Stomach smooth muscle (tissue), 2 donors: ENCODE data around the gene FNDC3B.
"Not testable (repeated sequence)": the region's sequence is repeated elsewhere in the genome, so short reads cannot be mapped to it uniquely, and the experiment has no call there.

Experiments
- H3K27ac ChIP-seq: one replicate; pipeline ENCODE4 v1.7.0; 2013; ENCODE audit warnings: mild to moderate bottlenecking, low read length, inconsistent platforms
- H3K27me3 ChIP-seq, 2 donors: one replicate each; pipeline ENCODE4 v1.7.0; 2013; ENCODE audit warnings: low read length in 2 of 2; ENCODE audit not compliant: insufficient read depth in 2 of 2, control insufficient read depth in 1 of 2
- H3K36me3 ChIP-seq, 2 donors: one replicate each; pipeline ENCODE4 v1.7.0; 2013; ENCODE audit warnings: low read length in 2 of 2; ENCODE audit not compliant: control insufficient read depth in 2 of 2, insufficient read depth in 2 of 2
- H3K4me1 ChIP-seq: one replicate; pipeline ENCODE4 v1.7.0; 2013; ENCODE audit warnings: low read length; ENCODE audit not compliant: control insufficient read depth, insufficient read depth
- H3K4me3 ChIP-seq, 2 donors: one replicate each; pipeline ENCODE4 v1.7.0; 2013; ENCODE audit warnings: low read length in 2 of 2
- H3K9ac ChIP-seq, 2 donors: one replicate each; pipeline ENCODE4 v1.7.0; 2013; ENCODE audit warnings: low read length in 2 of 2, mild to moderate bottlenecking in 1 of 2
- H3K9me3 ChIP-seq, 2 donors: one replicate each; pipeline ENCODE4 v1.7.0; 2013; ENCODE audit warnings: low read length in 2 of 2; ENCODE audit not compliant: control insufficient read depth in 2 of 2
- donor health status: healthy.
- donor health status: Pancreatic carcinoma.

Gene FNDC3B

GRCh38 chr3:172232579-172233212 is 193.3 kb downstream of the FNDC3B start:
- Histone ChIP-seq H3K9me3 (no peaks in the 10 kb centered on the region), H3K27me3 (no peaks in the 10 kb centered on the region), H3K4me1 (no peaks in the 10 kb centered on the region), H3K27ac (no peak overlapping the region), H3K4me3 (no peak overlapping the region), H3K36me3 (no peaks in the 10 kb centered on the region), H3K9ac (no peak overlapping the region)

GRCh38 chr3:172233474-172234277 is 194.3 kb downstream of the FNDC3B start:
- Histone ChIP-seq H3K4me3 (no peak overlapping the region), H3K36me3 (no peaks in the 10 kb centered on the region), H3K9me3 (no peaks in the 10 kb centered on the region), H3K4me1 (no peaks in the 10 kb centered on the region), H3K27me3 (no peaks in the 10 kb centered on the region), H3K9ac (no peak overlapping the region), H3K27ac (no peak overlapping the region)

GRCh38 chr3:172235698-172236097 is 196.3 kb downstream of the FNDC3B start:
- H3K36me3 ChIP-seq, result no peaks in the 10 kb centered on the region
- H3K9me3 ChIP-seq, result no peaks in the 10 kb centered on the region
- no peaks in the 10 kb centered on the region for H3K27me3 ChIP-seq
- H3K27ac ChIP-seq, result no peak overlapping the region
- H3K9ac ChIP-seq, result no peak overlapping the region
- no peak overlapping the region for H3K4me3 ChIP-seq
- H3K4me1 ChIP-seq, result no peaks in the 10 kb centered on the region

DNA sequence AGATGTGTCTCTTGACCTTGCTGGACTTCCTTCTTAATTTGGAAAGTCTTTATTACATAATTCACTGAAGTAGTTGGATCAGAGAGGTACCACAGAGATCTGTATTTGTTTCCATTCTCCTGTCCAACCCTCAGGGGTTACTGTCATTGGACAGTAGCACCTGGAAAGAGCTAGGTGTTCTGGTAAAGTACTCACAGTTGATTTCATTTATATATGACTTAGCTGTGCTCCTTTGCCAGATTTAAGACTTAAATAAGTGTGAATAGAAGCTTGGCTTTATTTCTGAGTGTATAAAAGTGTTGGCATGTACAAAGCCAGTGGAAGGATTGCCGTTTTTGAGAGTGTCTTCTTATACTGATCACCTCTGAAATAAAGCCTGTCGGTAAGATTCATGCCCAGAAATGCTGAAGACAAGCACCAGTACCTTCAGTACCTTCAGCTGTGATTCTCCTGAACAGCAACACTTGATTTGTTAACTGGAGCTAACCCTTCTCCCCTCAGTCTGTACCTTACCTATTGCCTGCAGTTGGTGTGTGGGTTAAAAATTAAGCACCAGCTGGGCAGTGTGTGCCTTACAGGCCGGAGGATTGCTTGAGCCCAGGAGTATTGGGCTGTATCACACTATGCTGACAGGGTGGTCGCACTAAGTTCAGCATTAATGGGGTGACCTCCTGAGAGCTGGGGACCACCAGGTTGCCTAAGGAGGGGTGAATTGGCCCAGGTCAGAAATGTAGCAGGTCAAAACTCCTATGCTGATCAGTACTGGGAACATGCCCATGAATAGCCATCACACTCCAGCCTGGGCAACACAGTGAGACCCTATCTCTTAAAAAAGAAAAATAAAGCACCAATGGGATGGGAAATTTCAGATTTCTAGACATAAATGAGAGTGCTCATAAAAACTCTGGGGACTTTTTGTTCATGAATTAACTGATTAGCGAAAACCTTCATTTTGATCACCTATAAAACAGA is 197.7 kb downstream of the FNDC3B start:
- no peaks in the 10 kb centered on the region for H3K36me3 ChIP-seq
- H3K9ac ChIP-seq, result no peak overlapping the region
- H3K4me3 ChIP-seq, result no peak overlapping the region
- H3K9me3 ChIP-seq, result no peaks in the 10 kb centered on the region
- no peaks in the 10 kb centered on the region for H3K4me1 ChIP-seq
- H3K27me3 ChIP-seq, result no peaks in the 10 kb centered on the region
- no peak overlapping the region for H3K27ac ChIP-seq

DNA sequence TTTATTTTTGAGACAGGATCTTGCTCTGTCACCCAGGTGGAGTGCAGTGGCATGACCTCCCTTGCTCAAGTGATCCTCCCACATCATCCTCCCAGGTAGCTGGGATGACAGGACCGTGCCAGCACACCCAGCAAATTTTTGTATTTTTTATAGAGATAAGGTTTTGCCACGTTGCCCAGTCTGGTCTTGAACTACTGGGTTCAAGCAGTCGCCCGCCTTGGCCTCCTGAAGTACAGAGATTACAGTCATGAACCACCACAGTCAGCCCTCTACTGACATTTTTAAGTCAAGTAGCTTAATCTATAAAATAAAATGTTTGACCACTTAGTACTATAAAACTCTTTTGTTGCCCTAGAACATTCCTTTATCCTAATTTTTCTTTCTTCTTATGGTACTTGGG is 198.8 kb downstream of the FNDC3B start:
- H3K9ac ChIP-seq, result no peak overlapping the region
- H3K4me3 ChIP-seq, result no peak overlapping the region
- H3K4me1 ChIP-seq, result no peaks in the 10 kb centered on the region
- H3K36me3 ChIP-seq, result no peaks in the 10 kb centered on the region
- no peaks in the 10 kb centered on the region for H3K9me3 ChIP-seq
- H3K27ac ChIP-seq, result no peak overlapping the region
- no peaks in the 10 kb centered on the region for H3K27me3 ChIP-seq

- Histone ChIP-seq H3K9me3 (no peaks in the 10 kb centered on the region), H3K9ac (no peak overlapping the region), H3K4me3 (no peak overlapping the region), H3K27me3 (no peaks in the 10 kb centered on the region), H3K27ac (no peak overlapping the region), H3K36me3 (no peaks in the 10 kb centered on the region), H3K4me1 (no peaks in the 10 kb centered on the region)
Measured at GRCh38 chr3:172239218-172239790, 199.9 kb downstream of the FNDC3B start.

DNA sequence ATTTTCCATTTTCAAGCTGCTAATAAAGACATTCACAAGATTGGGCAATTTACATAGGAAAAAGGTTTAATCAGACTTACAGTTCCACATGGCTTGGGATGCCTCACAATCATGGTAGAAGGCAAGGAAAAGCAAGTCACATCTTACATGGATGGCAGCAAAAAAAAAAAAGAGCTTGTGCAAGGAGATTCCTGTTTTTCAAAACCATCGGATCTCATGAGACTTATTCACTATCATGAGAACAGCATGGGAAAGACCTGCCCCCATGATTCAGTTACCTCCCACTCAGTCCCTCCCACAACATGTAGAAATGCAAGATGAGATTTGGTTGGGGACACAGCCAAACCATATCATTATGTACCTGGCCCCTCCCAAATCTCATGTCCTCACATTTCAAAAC is 202.0 kb downstream of the FNDC3B start:
- Histone ChIP-seq H3K9me3 (no peaks in the 10 kb centered on the region), H3K4me1 (no peaks in the 10 kb centered on the region), H3K9ac (no peak overlapping the region), H3K27ac (no peak overlapping the region), H3K27me3 (no peaks in the 10 kb centered on the region), H3K4me3 (no peak overlapping the region), H3K36me3 (no peaks in the 10 kb centered on the region)

DNA sequence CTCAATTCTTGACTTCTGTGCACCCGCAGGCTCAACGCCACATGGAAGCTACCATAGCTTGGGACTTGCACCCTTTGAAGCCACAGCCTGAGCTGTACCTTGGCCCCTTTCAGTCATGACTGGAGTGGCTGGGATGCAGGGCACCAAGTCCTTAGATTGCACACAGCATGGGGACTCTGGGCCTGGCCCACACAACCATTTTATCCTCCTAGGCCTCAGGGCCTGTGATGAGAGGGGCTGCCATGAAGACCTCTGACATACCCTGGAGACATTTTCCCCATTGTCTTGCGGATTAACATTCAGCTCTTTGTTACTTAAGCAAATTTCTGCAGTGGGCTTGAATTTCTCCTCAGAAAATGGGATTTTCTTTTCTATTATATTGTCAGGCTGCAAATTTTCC is 203.1 kb downstream of the FNDC3B start:
- not testable (repeated sequence) for H3K9ac ChIP-seq, H3K27me3 ChIP-seq, H3K9me3 ChIP-seq, H3K4me1 ChIP-seq, H3K4me3 ChIP-seq, H3K36me3 ChIP-seq, H3K27ac ChIP-seq

DNA sequence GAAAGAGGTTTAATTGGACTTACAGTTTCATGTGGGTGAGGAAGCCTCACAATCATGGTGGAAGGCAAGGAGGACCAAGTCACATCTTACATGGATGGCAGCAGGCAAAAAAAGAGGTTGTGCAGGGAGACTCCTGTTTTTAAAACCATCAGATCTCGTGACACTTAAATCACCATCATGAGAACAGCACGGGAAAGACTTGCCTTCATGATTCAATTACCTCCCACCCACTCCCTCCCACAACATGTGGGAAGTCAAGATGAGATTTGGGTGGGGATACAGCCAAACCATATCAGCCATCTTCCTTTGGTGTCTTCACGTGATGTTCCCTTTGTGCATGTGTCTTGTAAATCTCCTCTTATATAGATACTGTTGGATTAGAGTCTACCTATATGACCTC is 204.0 kb downstream of the FNDC3B start:
- not testable (repeated sequence) for H3K9me3 ChIP-seq, H3K4me1 ChIP-seq, H3K4me3 ChIP-seq, H3K27me3 ChIP-seq, H3K9ac ChIP-seq, H3K27ac ChIP-seq, H3K36me3 ChIP-seq

DNA sequence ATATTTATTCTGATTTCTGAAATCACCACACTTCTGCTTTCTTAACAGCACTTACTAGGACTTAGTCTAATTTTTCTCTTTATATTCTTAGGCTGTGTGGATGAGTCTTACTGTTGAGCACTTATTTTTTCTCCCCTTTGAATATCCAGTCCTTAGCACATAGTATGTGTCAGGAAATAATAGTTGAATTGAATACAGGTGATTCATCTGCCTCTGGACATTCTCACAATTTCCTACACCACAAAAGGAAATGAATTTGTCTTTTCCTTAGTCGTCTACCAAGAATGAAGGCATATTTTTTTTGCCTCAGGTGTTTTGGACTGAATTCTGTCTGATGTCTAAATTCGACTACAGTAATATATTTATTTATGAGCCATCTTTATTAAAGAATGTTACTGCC is 204.6 kb downstream of the FNDC3B start:
- Histone ChIP-seq H3K36me3 (peaks cover 0 to 3% of the 10 kb centered on the region in 2 donors), H3K9ac (no peak overlapping the region), H3K9me3 (no peaks in the 10 kb centered on the region), H3K27ac (no peak overlapping the region), H3K27me3 (no peaks in the 10 kb centered on the region), H3K4me1 (no peaks in the 10 kb centered on the region), H3K4me3 (no peak overlapping the region)
